Endothelial cell of umbilical vein (primary cell): ENCODE results near the gene ALDH1L1. TPM values are rescaled to one million over a fixed set of nuclear protein-coding genes. Genes with fewer than 3 reads are reported as not detected.

Experiments
- BruUV-seq: library from RNA; stranded (reverse); fragments of 400-500 nt; replicated peaks from 2 replicates; lab custom pipeline; 2021; lab: Mats Ljungman, UMichigan
- CTCF ChIA-PET: fragments of 300-600, 350-600 bp; sonication (Branson Sonifier 250); formaldehyde crosslinking; loops from one replicate; lab custom pipeline; 2021; ENCODE audit warnings: antibody characterized with exemption, inconsistent platforms; lab: Charles Lee
- POLR2A ChIA-PET: fragments of 300-600, 350-600 bp; sonication (Branson Sonifier 250); formaldehyde crosslinking; loops from one replicate; lab custom pipeline; 2021; ENCODE audit warnings: antibody characterized with exemption, inconsistent platforms; lab: Charles Lee
- DNase-seq: peaks from one replicate; pipeline ENCODE4 v3.0.0-alpha.2; 2011; ENCODE audit warnings: low read depth, low spot score
- FAIRE-seq: peaks from 2 replicates; lab custom pipeline; 2011; peaks lifted over from hg19 to GRCh38; lab: Jason Lieb, UNC
- H2AFZ ChIP-seq: 2 replicates; pipeline ENCODE4 v1.6.0; 2012; ENCODE audit warnings: low read depth, low read length, control low read depth, inconsistent platforms
- H3K27ac ChIP-seq: 2 replicates; pipeline ENCODE4 v1.5.1; 2011; ENCODE audit warnings: low read depth, mild to moderate bottlenecking, control low read depth, low read length, moderate library complexity; ENCODE audit not compliant: insufficient read depth
- H3K27me3 ChIP-seq, 2 experiments: 2 replicates each; pipeline versions ENCODE4 v1.6.0 to v1.6.1; 2011; ENCODE audit warnings: low read length in 2 of 2, mixed read lengths in 1 of 2; ENCODE audit not compliant: control insufficient read depth in 2 of 2, insufficient read depth in 2 of 2
- H3K36me3 ChIP-seq, 2 experiments: 2 replicates in 1 of 2; 3 replicates in 1 of 2; pipeline ENCODE4 v1.5.1; 2011; ENCODE audit warnings: low read length in 2 of 2, mild to moderate bottlenecking in 1 of 2, moderate library complexity in 1 of 2; ENCODE audit not compliant: control insufficient read depth in 2 of 2, insufficient read depth in 2 of 2; ENCODE audit errors: extremely low read depth in 1 of 2
- H3K4me1 ChIP-seq: 3 replicates; pipeline ENCODE4 v1.5.1; 2011; ENCODE audit warnings: mild to moderate bottlenecking, low read length; ENCODE audit not compliant: control insufficient read depth, insufficient read depth; ENCODE audit errors: extremely low read depth
- H3K4me2 ChIP-seq: 2 replicates; pipeline ENCODE4 v1.6.1; 2011; ENCODE audit warnings: low read length, control low read depth, mixed read lengths; ENCODE audit not compliant: insufficient read depth
- H3K4me3 ChIP-seq, 3 experiments: fragments of 200-600 bp in 1 of 3; sonication (generic), shearing (Covaris generic) in 1 of 3; replicated peaks in 1 of 3; 2 replicates each; pipeline ENCODE4 v1.5.1; 2011 to 2016; ENCODE audit warnings: control low read depth in 3 of 3, low read length in 3 of 3, mild to moderate bottlenecking in 2 of 3, inconsistent platforms in 1 of 3, low read depth in 1 of 3, moderate library complexity in 1 of 3; ENCODE audit not compliant: insufficient read depth in 1 of 3
- H3K79me2 ChIP-seq: 2 replicates; pipeline ENCODE4 v1.6.0; 2012; ENCODE audit warnings: low read length, inconsistent platforms; ENCODE audit not compliant: control insufficient read depth, insufficient read depth
- H3K9ac ChIP-seq: replicated peaks from 2 replicates; pipeline ENCODE3; 2011; ENCODE audit warnings: low read length, control low read depth; ENCODE audit not compliant: insufficient read depth; ENCODE audit errors: extremely low read depth
- H3K9me1 ChIP-seq: replicated peaks from 3 replicates; pipeline ENCODE4 v1.6.0; 2011; ENCODE audit warnings: mild to moderate bottlenecking, low read length; ENCODE audit not compliant: control insufficient read depth, insufficient read depth; ENCODE audit errors: extremely low read depth
- H3K9me3 ChIP-seq: replicated peaks from 2 replicates; pipeline ENCODE4 v1.5.1; 2012; ENCODE audit warnings: low read length, inconsistent platforms; ENCODE audit not compliant: control insufficient read depth, insufficient read depth
- H4K20me1 ChIP-seq: replicated peaks from 2 replicates; pipeline ENCODE3; 2011; ENCODE audit warnings: mild to moderate bottlenecking, low read length; ENCODE audit not compliant: control insufficient read depth, insufficient read depth; ENCODE audit errors: extremely low read depth
- CTCF ChIP-seq, 2 donors: IDR thresholded peaks; 1 replicate in 1 of 2; 2 replicates in 1 of 2; pipeline ENCODE4 v1.5.1; 2011; ENCODE audit warnings: low read length in 2 of 2, mild to moderate bottlenecking in 2 of 2, moderate library complexity in 2 of 2, control low read depth in 1 of 2, inconsistent platforms in 1 of 2, low read depth in 1 of 2; ENCODE audit not compliant: insufficient read depth in 1 of 2; ENCODE audit errors: extremely low read depth in 1 of 2
- EZH2 ChIP-seq: IDR thresholded peaks from 2 replicates; pipeline ENCODE4 v1.6.1; 2012; ENCODE audit warnings: borderline replicate concordance, low read depth, mild to moderate bottlenecking, moderate library complexity, low read length, inconsistent platforms; ENCODE audit not compliant: severe bottlenecking
- FOS ChIP-seq: IDR thresholded peaks from 2 replicates; pipeline ENCODE4 v1.6.1; 2011; ENCODE audit warnings: mild to moderate bottlenecking, low read length, moderate library complexity, borderline replicate concordance; ENCODE audit not compliant: insufficient read depth
- GATA2 ChIP-seq: IDR thresholded peaks from 2 replicates; pipeline ENCODE4 v1.7.0; 2011; ENCODE audit warnings: low read depth, mild to moderate bottlenecking, moderate library complexity, mixed read lengths, low read length; ENCODE audit not compliant: insufficient read length, insufficient read depth
- JUN ChIP-seq: IDR thresholded peaks from 2 replicates; pipeline ENCODE4 v1.6.1; 2011; ENCODE audit warnings: borderline replicate concordance, low read depth; ENCODE audit not compliant: insufficient read length, insufficient read depth
- MAX ChIP-seq: IDR thresholded peaks from 2 replicates; pipeline ENCODE4 v1.6.1; 2011; ENCODE audit not compliant: insufficient read depth, insufficient read length
- MYC ChIP-seq: IDR thresholded peaks from one replicate; pipeline ENCODE4 v1.6.1; 2011; ENCODE audit warnings: mild to moderate bottlenecking, low read depth, low read length
- POLR2A ChIP-seq: IDR thresholded peaks from 2 replicates; pipeline ENCODE4 v1.6.1; 2012; ENCODE audit warnings: low read depth, mild to moderate bottlenecking, control low read depth, low read length
- POLR2AphosphoS5 ChIP-seq: IDR thresholded peaks from 2 replicates; pipeline ENCODE4 v1.6.1; 2012; ENCODE audit warnings: low read depth, mild to moderate bottlenecking, control low read depth, low read length, moderate library complexity; ENCODE audit not compliant: insufficient read depth
- dilution Hi-C: fragments of 300-500 bp; cut with MboI; formaldehyde crosslinking; loops from one replicate; pipeline ENCODE4 v1.15.0; 2019; ENCODE audit warnings: low sequenced_read_pairs; ENCODE audit not compliant: extremely low pct_ligation_motif_present
- intact Hi-C: fragments of 100-400 bp; cut with micrococcal nuclease; formaldehyde crosslinking; loops from one replicate; pipeline ENCODE4 v1.10.0; 2022
- polyA plus RNA-seq, 4 experiments: library from polyadenylated mRNA; depleted of rRNA in 3 of 4; stranded (reverse) in 3 of 4; unstranded in 1 of 4; fragments of >200 nt; gene quantifications; 2 replicates each; pipeline versions ENCODE4 v1.2.1 to v1.2.3, GENCODE V29; 2011 to 2012; ENCODE audit warnings: missing spikeins in 1 of 4
- total RNA-seq: library from RNA; stranded (reverse); gene quantifications from 2 replicates; pipeline ENCODE4 v1.2.3, GENCODE V29; 2021

The ALDH1L1 gene
- total and polyA plus RNA-seq, 2 donors (not counting 3 experiments of a cell fraction or from before 2014, with no cell fraction given), result not detected

- dilution Hi-C loops (no loop called here), intact Hi-C loops (no loop called here)
- Histone ChIP-seq H3K4me1 (no peaks in the 10 kb centered on the region), H3K9ac (no peak overlapping the region), H3K4me3 (no peak overlapping the region), H3K36me3 (no peaks in the 10 kb centered on the region), H2AFZ (no peak overlapping the region), H3K79me2 (no peaks in the 10 kb centered on the region), H3K27me3 (no peaks in the 10 kb centered on the region), H3K27ac (no peak overlapping the region), H3K4me2 (no peak overlapping the region), H3K9me3 (no peaks in the 10 kb centered on the region), H4K20me1 (no peaks in the 10 kb centered on the region), H3K9me1 (no peaks in the 10 kb centered on the region)
- POLR2A ChIA-PET, result no interaction called here
- BruUV-seq, result no TSS peak
- DNase-seq (peak; percentile 19), FAIRE-seq (no peak)
- TF ChIP-seq POLR2AphosphoS5 (no peak), MYC (no peak), GATA2 (no peak), EZH2 (no peak), JUN (no peak), MAX (no peak), CTCF (IDR thresholded peaks at IDR 0.05; ENCODE audit: extremely low read depth in 1 of 2, insufficient read depth in 1 of 2, low read depth in 1 of 2, low read length in 2 of 2) (no peak), POLR2A (no peak), FOS (no peak)
- CTCF ChIA-PET, result interaction anchor here (1.1 kb wide), 1 partner anchor 27 kb away, joined by 3 read pairs; no protein-coding TSS in a partner anchor
These were observed 123.5 kb downstream of the ALDH1L1 start for GRCh38 chr3:126056681-126057500.
